ENCODE measurements around the gene DDX49.

Gene DDX49

DNA sequence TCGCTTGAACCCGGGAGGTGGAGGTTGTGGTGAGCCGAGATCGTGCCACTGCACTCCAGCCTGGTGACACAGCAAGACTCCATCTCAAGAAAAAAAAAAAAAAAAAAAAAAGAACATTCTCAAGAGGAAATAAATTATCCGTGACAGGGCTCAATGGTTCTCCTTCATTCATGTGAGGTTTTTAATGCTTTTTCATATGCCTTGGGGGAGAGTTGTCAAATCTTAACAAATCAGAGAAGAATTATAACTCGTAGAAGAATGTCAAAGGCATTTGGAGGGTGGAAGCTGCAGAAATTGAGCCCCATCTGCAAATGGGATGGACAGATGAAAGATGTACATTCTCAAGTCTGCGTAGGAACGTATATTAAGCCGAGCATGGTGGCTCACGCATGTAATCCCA is 56.4 kb downstream of the DDX49 start:
- DNase-seq: no peak
